KBM-7 (cell line): ENCODE measurements around the gene RAB7B.
A peak's percentile ranks its signal among the peaks of the same experiment; 100 is the strongest.

Source experiments
- DNase-seq: peaks from one replicate; pipeline ENCODE4 v3.0.0-alpha.2; 2015
- in situ Hi-C: fragments of 300-500 bp; cut with MboI; formaldehyde crosslinking; loops from 2 replicates; pipeline ENCODE4 v1.14.3; 2020; ENCODE audit warnings: low sequenced_read_pairs, low pct_unique_long_range_greater_than_20kb, mixed read lengths

Gene RAB7B

DNA sequence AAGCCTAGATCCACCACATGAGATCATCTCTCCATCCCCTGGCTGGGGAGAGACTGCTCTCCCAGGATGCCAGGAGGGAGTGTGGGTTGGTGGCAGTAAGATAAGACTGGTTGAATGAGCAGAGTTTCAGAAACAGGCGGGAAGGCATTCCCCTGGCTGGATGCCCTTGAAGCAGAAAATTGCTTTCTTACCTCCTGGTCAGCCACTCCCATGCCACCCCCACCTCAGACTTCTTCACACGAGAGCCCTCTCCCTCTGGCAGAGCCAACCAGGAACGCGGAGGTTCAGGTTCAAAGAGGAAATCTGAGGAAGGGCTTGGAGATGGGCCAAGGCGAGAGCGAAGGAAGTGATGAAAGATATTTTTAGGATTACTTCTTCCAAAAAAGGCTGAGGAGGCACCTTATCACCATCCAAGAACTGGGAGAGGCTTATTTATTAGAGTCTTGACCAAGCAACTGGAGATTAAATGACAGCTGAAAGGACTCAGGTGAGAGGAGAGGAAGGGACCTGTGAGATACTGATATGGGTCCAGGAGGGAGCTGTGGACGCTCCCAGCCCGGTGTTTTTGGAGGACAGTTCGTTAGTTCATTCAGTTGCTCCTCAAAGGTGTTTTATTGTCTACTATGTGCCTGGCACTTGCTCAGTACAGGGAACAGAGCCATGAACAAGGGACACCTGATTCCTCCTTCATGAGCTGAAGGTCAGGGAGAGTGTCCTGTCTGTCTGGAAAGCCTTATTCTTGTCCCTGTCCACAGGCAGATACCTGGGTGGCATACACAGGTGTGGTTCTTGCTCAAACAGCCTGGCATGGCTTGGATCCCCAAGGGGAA lies 41.0 kb downstream of the RAB7B start:
- in situ Hi-C loops = loop anchor here (10.0 to 25.0 kb wide), 2 partner anchors 47 to 175 kb away; partner anchors contain the start of gene RAB29
- DNase-seq = peak; percentile 67

DNA sequence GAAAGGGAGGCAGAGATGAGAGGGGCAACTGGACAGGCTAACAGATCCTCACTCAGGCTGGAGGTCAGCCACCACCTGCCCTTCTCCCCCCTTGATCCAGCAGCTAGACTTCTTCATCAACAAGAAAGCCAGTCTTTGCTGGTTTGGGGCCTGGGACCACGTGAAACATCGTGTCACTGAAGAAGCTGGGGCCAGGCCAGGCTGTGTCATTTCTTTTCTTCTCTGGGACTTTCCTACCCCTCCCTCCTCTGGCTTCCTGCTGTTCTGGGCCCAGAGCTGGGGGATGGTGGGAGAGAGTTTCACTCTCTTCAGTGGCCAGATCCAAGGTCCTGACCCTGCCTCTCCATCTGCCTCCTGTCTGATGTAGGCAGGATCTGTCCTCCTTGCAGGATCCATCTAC lies 41.8 kb downstream of the RAB7B start:
- in situ Hi-C loops = loop anchor here (10.0 to 25.0 kb wide), 2 partner anchors 47 to 174 kb away; partner anchors contain the start of gene RAB29
- DNase-seq = no peak

DNA sequence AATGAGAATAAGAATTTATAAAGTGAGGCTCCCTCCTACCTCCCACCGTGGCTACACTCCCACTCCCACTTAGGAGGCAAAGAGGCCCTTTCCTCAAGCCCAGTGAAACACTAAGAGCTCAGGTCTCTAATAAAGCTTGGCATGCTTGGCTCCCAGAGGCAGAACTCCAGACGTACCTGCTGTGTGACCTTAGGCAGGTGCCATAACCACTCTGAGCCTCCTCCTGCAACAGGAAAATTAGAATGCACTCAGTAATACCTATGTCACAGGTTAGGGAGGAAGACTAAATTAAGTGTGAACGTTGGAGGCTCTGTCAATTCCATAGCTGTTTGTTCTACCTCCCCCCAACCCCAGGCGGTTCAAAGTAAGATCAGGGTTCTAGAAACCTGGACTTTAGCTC lies 43.4 kb downstream of the RAB7B start:
- in situ Hi-C loops = loop anchor here (10.0 to 25.0 kb wide), 2 partner anchors 45 to 172 kb away; partner anchors contain the start of gene RAB29
- no peak for DNase-seq

DNA sequence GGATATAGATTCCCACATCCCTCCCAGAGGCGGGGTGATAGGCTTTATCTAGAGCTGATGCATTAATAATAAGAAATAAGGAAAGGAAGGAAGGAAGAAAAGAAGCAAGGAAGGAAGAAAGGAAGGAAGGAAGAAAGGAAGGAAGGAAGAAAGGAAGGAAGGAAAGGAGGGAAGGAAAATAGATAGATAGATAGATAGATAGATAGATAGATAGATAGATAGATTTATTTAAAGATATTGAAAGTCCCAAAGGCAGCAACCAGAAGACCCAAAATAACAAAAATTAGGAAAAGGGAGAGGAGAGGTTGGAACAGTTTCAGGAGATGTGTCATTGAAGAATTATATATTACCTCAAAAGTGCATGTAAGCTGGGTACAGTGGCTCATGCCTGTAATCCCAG lies 47.7 kb downstream of the RAB7B start:
- DNase-seq = no peak
- in situ Hi-C loops = loop anchor here (25.0 kb wide), 1 partner anchor 168 kb away; the partner anchor contains the start of gene RAB29

DNA sequence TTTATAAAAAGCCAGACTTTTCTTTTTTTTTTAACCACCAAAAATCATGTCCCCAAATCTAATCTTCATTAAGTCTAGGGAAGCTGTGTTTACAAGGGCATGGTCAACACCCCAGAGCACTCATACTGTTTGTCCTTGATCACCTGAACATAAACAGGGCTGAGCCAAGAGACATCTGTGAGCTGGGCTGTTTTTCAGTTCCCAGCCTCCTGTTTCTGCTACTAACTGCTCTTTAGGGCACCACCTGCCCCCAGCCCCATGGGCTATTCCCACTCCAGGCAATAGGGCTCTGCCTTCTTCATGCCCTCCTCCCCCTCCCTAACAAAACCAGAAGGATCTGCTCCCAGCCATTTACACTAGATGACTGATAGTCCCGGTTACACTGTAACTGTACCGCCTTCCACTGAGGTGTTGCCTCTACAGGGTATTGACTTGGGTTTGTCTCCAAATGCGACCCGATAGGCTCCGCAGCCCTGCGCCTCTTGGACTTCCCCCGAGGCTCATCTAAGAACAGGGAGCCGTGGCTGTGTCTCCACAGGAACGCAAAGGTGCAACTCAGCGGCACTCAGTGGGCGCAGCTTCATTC lies 48.3 kb downstream of the RAB7B start:
- in situ Hi-C loops = loop anchor here (25.0 kb wide), 1 partner anchor 168 kb away; the partner anchor contains the start of gene RAB29
- no peak for DNase-seq

DNA sequence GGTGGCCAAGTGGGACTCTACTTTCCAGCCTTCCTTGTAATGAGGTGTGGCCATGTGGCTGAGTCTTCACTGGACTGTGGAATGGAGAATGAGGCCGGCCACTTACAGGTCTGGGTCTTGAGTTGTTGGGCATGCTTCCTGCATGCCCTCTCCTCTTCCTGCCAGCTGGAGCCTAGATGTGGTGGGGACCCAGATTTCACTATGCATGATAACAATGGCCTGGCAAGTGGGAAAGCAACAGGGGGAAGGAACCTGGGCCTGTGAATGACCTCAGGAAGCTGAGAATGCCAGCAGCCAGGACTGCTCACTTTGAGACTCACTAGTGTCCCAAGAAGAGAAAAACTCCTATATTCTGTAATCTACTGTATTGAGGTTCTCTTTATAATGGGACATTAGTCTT lies 51.4 kb downstream of the RAB7B start:
- in situ Hi-C loops = loop anchor here (25.0 kb wide), 1 partner anchor 164 kb away; the partner anchor contains the start of gene RAB29

DNA sequence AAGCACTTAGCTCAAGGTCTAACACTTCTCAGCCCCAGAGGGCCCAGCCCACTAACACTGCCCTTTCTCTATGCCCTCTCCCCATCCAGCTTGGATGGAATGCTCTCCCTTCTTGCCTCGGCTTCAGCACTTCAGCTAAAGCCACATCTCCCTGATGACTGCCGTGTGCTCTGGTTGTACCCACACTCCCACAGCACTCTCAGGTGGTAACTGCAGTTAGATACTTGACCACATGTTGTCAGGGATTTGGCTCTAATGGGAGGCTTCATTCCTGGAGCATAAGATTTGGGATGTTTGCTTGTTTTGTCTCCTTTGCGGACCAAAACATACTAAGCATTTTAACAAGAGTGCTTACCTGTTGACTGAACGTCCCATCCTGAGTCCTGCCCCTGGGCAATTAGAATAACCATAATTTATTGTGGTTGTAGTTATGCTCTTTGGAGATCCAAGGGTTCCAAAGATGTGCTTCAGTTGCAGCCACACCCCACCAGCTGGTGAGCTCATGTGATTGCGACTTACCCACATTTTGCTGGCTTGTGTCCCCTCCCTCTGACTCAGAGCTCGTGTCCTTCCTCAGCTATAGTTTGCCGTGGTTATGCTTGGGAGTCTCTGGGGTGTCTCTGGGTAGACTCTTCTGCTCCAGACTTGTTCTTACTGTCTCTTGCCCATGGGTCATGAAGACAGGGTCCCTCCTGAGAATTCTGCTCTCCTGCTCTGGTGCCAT lies 52.2 kb downstream of the RAB7B start:
- no peak for DNase-seq
- in situ Hi-C loops = loop anchor here (25.0 kb wide), 1 partner anchor 164 kb away; the partner anchor contains the start of gene RAB29

More for the DNA sequence above, 51.4 kb downstream of the RAB7B start:
- no peak for DNase-seq

DNA sequence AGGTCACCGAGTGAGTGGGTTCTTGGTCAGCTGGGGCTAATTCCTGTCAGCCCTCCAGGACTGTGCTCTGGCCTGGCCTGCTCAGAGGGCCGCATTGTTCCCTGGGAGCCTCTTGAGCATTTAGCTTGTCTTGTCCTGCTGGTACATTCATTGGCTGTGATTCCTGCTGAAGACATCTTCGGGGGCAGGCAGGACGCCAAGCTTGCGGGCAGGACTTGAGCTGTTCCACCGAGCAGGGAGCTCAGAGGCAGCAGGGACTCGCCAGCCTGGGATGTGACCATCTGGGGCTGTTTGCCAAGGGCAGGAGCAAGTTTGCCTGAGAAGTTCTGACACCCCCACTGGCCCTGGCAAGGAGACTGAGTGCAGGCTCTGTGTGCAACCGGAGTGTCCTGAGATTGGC lies 52.9 kb downstream of the RAB7B start:
- no peak for DNase-seq
- in situ Hi-C loops = loop anchor here (25.0 kb wide), 1 partner anchor 163 kb away; the partner anchor contains the start of gene RAB29

DNA sequence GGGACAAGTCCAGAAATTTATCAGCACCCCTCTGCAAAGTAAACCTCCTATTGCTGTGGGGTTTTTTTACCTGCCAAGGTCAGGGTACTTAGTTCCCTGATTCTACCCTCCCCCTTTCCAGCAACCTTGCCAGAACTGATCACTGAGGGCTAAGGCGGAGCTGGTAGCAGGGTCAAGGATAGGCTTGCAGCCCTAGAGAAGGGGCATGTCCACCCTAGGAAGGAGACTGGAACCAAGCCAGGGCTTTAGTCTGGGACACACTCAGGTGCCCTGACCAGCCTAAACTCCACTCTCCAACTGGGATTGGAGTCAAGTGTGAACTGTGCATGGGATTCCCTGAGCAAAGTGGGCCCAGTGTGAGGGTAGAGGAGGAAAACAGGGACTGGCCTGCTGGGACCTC lies 53.4 kb downstream of the RAB7B start:
- DNase-seq = no peak
- in situ Hi-C loops = loop anchor here (25.0 kb wide), 1 partner anchor 162 kb away; the partner anchor contains the start of gene RAB29

DNA sequence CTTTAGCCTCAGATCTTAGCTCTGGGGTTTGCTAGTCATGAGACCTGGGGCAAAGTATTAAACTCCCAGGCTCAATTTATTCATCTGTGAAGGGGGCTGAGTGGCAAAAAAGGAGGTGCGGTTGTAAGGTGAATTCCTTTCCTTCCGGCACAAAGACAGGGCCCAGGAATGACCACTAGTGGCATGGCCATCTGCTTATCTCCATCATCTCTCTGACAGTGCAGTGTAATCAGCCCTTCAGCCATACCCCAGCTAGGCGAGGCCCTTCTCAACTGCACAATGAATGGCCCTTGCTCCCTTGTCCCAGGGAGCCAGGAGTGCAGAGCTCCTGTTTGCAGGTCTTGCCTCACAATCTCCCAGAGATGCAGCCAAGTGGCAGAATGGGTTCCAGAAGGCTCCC lies 54.3 kb downstream of the RAB7B start:
- in situ Hi-C loops = no loop called here
- no peak for DNase-seq

DNA sequence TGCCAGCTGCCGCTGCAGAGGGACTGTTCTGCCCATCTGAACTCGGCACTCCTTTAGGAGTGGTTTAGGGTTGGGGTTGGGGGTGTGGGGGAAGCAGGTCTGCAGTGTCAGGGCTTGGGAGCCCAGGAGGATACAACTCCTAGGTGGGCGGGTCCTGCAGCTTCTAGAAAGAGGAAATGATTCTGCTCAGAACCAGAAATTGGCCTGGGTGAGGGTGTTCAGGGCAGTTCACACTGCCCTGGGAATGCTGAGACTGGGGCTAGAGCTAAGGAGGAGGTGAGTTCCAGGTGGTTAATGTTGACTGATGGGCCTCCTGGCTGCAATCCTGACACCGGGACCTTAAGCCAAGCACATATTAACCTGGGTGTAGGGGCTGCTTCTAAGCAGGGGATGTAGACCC lies 55.2 kb downstream of the RAB7B start:
- DNase-seq = peak; percentile 29
- in situ Hi-C loops = no loop called here

DNA sequence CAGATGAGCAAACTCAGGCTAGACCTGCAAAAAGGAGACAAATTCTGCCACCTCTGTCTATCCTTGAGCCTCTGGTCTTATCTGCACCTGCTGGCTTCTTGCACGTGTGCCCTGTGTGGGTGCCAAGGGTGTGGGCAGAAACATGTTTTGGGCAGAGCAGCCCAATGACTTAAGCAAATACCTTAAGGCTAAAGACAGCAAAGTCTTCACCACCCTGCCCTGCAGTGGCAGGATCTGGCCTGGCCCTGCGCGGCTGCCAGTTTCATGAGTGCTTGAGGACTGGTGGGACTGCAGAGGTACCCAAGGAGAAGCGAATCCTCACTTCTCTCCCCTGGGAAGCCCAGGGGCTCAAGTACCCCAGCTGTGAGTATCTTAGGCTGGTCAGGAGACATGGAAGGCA lies 56.2 kb downstream of the RAB7B start:
- in situ Hi-C loops = no loop called here
- no peak for DNase-seq

DNA sequence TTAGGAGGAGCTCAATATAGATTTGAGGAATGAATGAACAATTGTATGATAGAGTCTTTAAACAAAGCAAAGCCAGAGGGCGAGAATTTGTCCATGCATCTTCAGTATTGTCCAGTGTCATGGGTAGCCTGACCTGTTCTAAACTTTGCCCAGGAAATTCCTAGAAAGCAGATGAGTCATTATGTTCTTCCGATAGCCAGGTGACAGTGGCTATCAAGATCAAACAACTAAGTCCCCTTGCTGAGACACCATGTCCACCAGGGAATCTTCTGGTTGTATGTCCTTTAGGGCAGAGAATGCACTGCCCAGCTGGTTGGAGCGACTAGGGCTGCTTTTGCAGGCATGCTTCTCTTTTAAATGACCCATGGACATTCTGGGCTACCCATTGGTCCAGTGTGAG lies 58.1 kb downstream of the RAB7B start:
- DNase-seq = no peak
- in situ Hi-C loops = no loop called here

DNA sequence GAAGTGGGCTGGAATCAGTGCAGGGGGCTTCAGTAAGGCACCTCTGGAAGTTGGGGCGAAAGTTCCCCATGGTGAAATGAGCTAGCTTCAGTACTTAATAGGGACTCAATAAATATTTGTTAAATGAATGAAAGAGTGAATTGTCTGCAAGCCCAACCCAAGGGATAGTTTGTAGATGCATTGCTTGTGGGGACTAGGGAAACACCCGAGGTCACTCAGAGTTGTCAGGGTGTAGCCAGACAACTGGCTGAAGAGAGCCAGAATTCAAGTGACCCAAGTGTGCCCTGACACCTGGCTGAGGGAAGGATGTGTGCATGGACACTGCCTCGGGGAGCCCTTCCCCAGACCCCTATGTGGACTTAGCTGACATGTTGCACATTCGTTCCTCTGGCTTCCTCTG lies 58.7 kb downstream of the RAB7B start:
- in situ Hi-C loops = no loop called here
- no peak for DNase-seq

DNA sequence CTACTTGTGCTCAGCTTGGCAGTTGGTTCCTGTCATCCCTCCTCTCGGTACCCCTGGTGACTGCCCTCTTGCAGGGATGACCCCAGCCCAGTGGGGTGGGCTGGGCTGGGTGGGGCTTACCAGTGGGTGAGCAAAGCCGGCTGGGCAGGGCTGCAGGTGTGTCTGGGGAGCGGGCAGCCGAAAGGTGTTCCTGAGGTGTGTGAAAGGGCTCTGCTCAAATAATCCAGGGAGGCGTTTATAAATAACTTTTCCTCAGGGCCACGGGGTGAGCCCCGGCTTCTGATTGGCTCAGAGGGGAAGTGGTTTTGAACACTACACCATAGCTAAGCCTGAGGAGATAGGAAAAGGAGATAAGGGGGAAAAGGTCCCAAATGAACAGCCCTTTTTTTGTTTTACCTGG lies 60.0 kb downstream of the RAB7B start, which contains the start of gene SLC26A9:
TSS of gene SLC26A9 (minus strand) at position 212 of the 400 bp plus-strand sequence. CDS start 7,636 bp downstream, outside the sequence.
- in situ Hi-C loops = no loop called here
- DNase-seq = no peak

DNA sequence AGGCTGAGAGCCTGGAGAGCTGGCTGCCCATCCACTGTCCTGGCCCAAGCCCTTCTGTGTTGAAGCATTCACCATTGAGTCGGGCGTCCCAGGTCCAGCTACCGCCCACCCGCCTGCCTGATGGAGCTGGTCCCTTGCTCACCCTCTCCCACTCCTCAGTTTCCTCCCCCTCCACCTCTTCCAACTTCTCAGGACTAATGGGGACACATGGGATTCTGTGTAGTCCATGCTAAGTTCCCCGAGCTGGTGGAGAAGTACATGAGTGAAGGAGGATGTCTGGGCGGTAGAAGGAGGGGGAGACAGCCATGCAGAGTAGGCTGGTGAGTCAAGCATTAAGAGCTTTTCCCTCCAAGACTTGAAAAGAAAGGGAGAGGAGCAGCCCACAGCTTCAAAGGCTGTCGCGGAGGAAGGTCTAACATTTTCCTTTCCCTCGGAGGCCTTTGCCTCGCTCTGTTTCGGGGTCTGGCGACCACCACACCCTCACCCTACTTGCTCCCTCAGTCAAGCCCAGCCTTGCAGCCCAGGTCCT lies 60.5 kb downstream of the RAB7B start:
- in situ Hi-C loops = no loop called here
- no peak for DNase-seq

DNA sequence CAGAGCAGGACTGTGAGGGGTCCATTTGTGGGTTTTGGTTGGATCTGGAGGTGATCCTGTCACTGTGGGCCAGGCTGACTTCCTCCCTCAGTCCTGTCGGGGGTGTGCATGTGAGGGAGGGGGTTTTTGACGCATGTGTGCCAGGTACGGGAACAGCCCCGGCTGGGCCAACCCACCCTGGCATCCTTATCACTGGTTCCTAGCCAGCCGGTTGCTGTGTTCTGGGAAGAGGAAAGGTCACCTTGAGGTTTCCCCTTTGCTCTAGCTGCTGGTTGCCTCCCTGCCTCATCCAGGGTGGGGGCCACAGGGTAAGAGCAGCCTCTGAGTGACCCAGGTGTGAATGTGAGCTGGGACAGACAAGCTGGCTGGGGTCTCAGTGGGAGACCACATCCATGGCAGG lies 62.5 kb downstream of the RAB7B start:
- in situ Hi-C loops = no loop called here

DNA sequence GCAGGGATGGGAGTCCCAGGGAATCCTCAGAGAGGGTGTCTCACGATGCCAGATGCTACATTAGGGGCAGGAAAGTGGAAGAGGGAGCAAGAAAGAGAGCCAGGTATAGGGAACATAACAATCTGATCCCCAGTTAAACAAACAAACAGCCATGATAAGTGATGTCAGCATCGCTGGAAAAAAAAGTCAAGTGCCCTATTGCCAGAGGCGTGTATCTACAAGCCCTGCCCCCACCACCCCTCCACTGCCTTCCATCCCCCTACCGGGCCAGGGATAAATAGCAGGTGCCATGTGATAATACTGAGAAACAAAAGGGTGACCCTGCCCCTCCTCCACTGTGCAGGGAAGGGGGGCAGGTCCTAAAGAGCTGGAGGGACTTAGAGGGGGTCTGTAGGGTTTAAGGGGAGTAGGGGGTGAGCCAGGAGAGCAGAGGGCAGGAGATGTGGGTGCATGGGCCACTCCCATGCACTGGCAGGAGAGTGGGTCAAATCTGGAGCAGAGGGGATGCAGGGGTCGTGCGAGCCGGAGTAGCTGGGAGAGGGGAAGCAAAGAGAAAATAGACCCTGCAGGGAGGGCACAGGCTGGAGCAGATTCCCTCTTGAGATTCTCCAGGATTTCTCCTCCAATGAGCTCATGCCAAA lies 63.4 kb downstream of the RAB7B start:
- in situ Hi-C loops = no loop called here

More for the DNA sequence above, 62.5 kb downstream of the RAB7B start:
- DNase-seq = no peak

DNA sequence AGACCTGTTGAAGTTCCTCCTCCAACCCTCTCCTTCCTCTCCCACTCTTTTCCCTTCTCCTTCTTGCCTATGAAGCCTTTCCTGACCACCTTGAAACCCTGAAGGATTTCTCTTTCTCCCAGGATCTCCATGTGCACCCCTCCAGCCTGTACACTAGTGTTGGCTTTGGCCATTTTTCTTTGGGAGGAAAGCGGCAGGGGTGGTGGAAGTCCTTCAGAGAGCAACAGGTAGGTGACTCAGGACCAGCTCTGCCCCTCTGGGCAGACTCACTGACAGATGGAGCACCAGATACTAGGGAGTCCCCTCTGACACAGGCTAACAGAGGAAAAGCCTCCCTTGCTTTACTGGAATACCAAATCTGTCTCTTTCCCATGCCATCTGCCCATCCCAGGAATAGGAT lies 64.5 kb downstream of the RAB7B start:
- in situ Hi-C loops = no loop called here
- no peak for DNase-seq

More for the DNA sequence above, 63.4 kb downstream of the RAB7B start:
- DNase-seq = peak; percentile 37
